Anterior cingulate cortex (tissue), 58 donors: ENCODE data around the gene PLCB4.

Experiments
- DNase-seq, 58 donors: peaks; one replicate each; lab custom pipeline; 2025; lab: John Stamatoyannopoulos, UW

The PLCB4 gene

DNA sequence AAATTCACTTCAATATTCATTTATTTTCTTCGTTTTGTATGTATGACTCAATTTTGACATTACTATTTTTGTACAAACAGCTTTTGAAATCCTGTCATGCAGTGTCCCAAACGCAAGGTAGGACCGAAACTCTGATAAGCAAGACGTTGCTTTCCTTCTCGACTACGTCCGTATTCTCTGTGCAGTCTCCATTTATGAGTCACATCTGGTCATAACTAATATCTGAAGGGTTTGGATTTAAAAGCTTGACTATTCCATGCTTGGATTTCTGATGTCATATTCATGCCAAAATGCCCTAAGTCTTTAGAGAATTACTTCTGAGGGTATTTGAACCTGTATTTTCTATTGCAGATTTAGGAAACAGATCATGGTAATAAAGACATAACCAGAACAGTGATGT lies 407.8 kb downstream of the PLCB4 start:
- no peak for DNase-seq

DNA sequence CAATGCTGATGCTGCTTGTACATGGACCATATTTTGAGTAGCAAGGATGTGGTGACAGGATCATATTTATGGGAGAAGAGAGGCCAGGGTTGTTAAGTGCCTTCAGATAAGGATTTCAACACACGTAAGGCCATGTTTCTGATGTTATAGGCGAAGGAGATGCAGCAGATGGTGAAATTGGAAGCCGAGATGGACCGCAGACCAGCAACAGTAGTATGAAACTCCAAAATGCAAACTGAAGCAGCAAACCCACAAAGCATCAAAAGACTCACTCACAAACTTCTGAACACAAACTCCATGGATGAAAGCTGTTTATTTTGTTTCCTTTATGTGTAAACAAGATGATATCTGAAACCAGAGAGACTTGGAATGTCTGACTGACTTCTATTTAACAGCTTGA lies 409.9 kb downstream of the PLCB4 start:
- no peak for DNase-seq

DNA sequence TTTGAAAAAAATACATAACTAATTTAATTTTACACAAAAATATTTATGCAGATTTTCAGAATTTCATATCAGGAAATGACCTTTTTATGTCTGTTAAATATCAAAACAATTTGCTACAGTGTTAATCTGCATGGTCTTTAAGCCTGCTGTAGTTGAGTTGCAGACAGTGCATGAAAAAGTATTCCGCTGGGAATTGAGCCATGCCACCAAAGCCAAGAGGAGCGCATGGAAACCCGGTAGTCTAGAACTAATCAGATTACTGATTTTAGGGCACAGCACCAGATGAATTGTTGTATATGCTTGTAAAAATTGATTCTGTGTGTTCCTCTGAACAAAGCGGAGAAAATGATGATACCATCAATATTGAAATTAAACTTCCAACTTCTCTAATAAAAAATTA lies 411.2 kb downstream of the PLCB4 start:
- no peak for DNase-seq

DNA sequence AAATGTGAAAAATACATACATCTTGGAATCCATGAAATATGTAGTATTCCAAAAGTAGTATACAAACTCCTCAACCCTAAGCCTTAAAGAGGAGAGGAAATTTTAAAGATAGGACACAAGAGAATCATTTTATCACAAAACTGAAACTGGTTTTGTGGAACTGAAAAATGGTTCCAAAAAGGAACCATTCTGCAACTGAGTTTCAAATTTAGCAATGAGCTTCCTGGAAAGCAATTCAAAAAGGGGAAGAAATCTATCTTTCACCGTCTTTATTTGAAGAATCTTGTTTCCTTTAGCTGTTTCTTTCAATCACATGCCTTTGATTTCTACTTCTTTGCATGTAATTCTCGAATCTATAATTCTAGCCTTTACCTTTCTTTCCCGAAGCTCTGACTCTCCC lies 413.3 kb downstream of the PLCB4 start:
- DNase-seq, result no peak

DNA sequence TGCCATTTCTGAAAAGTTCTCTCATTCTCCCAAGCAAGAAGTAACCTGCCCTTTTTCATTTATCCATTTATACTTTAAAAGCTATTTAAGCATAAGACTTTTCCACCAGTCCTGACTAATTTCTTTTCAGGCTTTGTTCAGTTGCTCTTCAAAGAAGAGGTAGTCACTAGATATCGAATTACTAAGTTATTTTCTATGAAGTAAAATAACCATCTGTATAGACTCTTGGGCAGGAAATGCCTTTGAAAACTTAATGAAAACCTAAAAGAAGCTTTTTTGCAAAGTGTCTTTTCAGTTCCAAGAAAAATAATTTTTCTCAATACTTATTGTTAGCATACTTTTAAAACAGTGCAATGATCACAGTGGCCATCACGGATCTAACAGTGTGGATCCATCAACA lies 414.2 kb downstream of the PLCB4 start:
- DNase-seq, result no peak

DNA sequence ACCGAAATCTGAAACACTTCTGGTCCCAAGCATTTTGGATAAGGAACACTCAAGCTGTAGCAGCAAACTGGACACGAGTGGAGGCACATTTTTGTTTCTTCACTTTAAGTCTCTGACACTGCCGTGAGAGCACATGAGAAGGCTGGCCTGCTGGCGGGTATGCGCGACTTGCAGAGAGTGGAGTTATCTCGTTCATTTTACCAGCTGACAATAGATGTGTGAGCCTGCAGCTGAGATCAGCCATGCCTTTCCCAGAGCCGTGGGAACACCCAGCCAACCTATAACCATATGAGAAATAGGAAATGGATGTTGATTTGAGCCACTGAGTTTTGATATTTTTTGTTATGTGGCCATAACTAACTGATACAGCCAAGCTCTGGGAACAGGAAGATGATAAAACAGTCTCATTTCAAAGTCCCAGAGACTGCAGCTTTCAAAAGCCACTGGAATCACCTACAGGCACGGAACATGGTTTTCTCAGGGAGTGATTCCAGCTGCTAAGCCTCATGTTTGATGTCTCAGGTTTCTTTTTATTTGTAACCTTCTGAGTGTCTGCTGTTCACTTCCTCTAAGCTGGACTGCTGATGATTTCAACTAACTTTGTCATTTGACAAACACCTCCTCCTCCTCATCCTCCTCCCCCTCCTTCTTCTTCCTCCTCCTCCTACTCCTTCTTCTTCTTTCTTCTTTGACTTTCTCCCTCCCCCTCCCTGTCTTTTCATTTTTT lies 416.9 kb downstream of the PLCB4 start:
- no peak for DNase-seq

DNA sequence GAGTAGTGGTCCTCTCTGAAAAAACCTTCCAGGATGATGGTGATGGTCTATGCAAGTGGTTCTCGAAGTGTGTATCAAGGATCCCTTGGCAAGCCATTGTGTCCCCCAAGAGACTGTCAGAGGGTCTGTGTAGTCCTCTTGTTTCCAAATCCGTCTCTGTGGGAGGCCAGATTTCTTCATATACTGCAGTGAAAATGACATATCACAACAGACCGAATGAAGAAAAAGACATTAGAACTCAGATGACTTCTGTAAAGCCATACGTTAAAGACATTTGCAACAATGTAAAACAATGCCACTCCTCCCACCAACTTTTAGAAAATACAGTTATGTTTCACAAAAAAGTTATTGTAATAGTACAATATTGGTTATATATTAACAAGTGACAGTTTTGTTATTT lies 418.3 kb downstream of the PLCB4 start:
- no peak for DNase-seq

DNA sequence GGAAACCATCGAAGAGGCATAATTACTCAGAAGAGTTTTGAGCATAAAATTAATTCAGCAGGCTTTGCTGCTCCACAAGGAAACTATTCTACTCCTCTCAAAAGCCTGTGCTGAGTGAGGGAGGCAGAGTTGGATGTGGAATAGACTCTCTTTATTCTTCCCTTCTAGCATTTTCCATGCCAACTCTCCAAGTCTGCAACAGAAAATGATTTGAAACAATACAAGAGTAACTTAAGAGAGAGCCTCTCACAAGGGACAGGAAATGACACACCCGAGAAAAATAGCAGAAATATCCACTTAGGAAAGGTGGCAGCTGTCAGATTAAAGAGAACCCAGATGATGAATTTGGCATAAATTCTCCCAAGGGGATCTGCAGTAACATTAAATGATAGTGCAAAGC lies 419.2 kb downstream of the PLCB4 start:
- DNase-seq, result peak in 15 of 58 donors; percentile 6 to 87 (median 25)

DNA sequence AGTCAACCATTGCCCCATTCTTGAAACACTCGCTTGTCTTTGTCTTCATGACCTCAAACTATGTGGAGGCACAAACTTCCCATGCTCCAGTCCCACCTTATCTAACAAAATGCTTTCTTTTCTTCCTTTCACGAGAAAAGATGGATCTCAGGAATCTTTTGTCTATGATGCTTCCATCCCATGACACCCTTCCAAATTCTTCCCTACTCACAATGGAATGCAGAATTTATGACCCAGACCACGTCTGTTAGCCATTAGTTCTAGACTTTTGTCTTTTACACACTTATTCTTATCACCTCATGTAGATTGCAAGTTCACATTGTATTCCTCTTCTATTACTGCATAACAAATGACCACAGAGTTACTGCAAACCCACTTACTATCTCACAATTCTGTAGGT lies 421.3 kb downstream of the PLCB4 start:
- DNase-seq, result no peak

DNA sequence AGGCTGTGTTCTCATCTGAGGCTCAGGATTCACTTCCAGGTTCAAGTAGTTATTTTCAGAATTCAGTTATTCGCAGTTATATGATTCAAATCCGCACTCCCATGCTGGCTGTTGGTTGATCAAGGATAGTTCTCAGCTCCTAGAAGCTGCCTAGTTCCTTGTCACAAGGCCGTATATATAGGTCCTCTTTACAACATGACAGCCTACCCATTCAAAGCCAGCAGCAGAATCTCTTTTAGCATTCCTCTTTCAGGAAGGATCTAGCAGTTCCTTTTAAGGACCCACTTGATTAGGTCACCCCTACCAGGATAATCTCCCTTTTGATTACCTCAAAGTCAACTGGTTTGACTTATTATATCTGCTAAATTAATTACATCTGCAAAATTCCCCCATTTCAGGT lies 421.7 kb downstream of the PLCB4 start:
- DNase-seq, result no peak

DNA sequence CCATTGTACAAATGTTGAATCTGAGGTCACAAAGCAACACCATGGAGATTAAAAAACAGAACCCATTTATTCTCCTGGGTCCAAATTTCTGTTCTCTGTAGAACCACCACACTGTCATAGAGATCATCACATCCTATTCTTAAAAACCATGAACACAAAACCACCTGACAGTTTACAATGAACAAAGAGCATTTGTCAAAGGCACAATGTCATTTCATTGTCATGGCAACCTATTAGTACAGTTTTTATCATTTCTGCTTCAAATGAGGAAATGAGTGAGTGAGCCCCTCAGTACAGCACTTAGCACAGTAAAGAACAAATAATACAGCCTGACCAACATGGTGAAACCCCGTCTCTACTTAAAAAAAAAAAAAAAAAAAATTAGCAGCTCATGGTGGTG lies 422.4 kb downstream of the PLCB4 start:
- no peak for DNase-seq

DNA sequence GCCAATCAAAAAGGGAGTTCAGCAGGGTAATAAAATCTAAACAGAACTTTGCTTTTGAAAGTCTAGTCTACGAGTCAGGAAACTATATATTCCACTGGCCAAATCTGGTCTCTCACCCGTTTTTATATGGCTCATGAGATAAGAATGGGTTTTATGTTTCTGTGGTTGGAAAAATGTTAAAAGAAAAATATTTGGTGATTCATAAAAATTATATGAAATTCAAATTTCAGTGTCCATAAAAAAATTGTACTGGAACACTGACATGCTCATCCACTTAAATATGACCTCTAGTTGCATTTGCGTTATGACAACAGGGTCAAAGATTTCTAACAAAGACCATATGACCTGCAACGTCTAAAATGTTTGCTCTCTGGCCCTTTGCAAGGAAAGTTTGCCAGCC lies 423.2 kb downstream of the PLCB4 start:
- no peak for DNase-seq

DNA sequence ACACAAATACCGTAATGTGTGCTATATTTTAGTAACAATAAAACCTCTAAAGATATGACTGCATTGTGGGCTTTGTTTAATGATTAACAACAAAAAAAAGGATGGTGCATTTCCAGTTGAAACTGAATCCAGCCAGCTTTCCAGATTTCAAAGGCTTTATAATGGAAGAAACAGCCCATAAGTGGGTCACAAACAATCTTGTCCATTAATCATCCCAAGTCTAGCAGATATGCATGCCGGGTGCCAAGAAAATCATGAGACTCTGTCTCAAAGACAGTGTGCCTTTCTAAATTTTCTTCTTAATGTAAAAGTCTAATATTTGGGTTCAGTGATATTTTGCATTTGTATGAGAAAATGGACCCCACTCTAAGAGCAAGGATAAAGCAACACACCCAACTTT lies 424.9 kb downstream of the PLCB4 start:
- DNase-seq, result no peak

DNA sequence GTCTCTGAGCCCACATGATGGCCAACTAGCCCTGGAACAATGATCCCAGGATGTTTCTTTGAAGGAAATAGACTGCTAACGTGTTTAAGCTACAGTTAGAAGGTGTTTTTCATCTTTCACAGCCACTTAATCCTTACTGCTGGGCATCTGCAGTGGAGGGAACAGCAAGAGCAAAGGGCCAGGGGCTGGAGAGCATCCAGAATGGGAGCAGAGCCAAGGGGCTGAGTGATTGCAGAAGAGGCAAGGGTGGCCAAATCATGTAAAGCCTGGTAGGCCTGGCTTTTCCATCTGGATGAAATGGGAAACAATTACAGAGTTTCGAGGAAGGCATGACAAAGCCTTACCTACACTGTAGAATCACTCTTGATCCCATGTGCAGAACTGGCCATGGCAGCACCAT lies 426.8 kb downstream of the PLCB4 start:
- no peak for DNase-seq

DNA sequence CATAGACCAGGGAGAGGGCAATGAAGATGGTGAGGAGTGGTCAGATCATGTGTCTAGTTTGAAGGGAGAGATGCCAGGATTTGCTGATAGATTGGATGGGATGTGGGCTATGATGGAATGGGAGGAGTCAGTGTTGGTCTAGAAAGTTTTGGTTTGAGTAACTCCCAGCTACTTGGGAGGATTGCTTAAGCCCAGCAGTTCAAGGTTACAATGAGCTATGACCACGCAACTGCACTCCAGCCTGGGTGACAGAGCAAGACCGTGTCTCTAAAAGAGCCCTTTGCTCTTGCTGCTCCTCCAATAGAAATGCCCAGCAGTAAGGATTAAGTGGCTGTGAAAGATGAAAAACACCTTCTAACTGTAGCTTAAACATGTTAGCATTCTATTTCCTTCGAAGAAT lies 427.3 kb downstream of the PLCB4 start:
- DNase-seq, result no peak

DNA sequence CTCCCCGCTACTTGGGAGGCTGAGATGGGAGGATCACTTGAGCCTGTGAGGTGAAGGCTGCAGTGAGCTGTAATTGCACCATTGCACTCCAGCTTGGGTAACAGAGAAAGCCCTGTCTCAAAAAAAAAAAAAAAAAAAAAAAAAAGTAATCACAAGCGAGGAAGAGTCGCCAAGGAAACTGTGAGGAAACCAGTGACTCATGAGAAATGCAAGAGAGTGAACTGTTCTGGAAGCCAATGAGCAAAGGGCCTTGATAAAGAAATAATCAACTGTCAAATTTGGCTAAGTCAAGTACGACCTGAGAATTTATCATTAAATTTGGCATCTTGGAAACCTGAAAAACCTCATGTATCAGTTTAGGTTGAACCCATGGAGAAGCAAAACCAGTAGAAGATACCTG lies 429.4 kb downstream of the PLCB4 start:
- no peak for DNase-seq

DNA sequence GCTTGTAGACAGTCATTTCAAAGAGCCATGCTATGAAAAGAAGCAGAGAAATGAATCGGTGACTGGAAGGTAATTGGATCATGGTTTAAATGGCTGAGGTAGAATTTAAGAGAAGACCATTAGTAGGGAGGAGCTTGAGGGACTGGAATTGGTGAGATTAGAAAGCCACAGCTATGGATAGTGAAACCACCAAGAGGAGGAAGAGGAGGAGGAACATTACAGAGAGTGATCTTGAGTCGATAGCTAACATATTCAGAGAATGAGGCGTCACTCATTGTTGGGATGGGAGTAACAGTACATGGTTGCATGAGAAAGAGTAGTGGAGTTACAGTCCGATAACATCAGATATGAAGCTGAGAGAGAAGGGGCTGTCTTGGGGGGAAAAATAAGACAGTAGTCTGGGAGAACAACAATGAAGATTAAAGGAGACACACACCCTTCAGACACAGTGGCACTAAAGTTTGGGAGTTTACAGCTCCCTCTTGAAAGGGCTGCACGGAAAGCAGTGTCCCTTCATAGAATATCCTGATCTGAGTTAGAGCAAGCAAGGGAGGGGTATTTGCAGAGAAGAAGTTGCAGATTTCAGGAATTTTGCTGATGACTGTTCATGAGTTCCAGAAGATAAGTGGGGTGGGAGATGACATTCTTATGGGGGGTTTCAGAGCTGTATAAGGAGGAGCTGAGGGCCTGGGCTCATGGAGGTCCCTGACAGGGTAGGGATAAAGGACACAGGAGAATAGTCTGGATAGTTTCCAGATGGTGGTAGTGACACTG lies 430.4 kb downstream of the PLCB4 start:
- DNase-seq, result no peak

DNA sequence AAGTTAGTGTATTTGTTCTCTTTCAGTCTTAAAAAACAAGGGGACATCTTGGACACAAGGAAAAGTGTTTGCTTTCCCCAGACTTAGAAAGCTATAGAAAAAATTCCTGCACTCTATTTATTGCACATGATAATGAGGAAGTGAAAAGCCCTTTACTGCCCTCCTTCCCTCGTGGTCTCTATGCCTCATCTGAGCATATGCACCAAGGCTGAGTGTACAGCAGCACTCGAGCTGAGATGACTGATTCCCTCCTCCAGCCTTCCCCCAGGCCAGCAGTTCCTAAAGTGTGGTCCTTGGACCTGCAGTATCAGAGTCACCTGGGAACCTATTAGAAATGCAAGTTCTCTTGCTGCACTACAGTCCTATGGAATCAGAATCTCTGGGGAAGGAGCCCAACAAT lies 431.2 kb downstream of the PLCB4 start:
- peak in 4 of 58 donors; percentile 8 to 47 (median 30) for DNase-seq

DNA sequence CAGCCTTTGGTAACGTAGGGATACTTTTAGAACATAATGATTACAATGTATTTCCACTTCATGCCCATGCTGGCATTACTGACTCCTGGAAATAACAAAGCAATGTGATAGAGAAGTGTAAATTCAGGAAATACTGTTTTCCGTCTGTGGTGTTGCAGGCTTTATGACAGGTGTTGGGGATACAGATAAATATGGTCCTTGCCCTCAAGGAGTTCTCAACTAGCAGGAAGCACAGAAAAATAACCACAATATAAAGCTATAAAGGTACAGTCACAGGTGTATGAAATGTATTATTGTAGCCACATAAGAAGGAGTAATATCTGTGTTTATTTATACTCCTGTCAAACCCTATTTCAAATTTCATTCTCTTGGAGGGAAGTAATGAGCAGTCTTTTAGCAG lies 432.6 kb downstream of the PLCB4 start:
- no peak for DNase-seq

DNA sequence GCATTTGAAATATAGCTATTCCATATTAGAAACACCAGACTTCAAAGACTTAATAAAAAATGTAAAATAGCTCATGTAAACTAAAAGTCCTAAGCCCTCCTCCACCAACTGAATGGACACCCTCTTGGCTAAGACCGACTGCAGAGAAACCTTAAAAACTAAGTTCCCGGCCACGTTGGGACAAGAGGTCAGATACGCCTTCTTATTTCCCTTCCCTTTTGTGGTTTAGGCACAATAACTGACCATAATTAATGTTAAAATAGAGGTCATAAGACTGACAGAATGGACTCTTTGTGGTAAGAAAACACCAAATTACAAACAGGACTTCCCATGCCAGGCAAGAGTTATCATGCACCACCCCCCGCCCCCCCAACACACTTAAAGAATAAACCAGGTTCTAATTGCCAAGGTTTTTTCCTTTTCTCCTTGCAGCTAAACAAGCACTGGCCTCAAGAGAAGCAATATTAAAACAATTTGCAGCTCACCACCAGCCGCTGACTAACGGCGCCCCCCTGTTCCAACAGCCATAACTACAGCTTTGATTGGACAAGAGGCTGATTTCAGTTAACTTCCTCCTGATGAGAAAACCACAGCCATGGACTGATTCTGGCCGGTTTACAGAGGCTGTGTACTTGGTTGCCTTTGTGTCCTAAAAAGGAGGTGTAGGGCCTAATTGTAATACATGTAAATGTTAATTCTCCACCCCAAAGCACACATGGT lies 434.8 kb downstream of the PLCB4 start:
- DNase-seq, result peak in 3 of 58 donors; percentile 9 to 43 (median 11)

DNA sequence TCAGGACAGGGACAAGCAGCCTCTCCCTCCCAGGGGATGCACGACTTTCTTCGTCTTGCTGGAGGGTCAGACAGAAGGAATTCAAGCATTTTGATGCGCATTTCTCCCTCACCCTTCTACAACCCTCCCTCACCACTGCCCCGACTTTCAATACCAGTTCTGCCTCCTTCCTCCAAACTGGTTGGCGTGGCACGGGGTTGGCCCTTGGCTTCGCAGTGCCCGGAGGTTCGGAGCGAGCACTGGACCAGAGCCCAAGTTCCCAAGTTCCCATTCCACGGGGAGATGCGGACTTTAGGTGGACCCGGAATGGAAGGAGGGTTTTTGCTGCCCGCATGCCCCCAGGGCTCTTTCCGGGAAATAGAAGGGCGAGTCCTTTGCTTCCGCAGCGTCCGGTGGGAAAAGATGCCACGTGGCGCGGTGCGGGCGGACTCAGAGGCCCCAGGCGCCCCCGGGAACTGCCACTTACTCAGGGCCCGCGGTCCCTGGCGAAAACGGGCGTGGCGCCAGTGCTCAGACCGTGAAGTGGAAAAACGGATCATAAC lies 437.5 kb downstream of the PLCB4 start:
- DNase-seq, result peak in 1 of 58 donors; percentile 25
